IMR-90 (cell line): ENCODE results near the gene SRRM2. TPM values are rescaled to one million over a fixed set of nuclear protein-coding genes. Genes with fewer than 3 reads are reported as not detected.

ENCODE experiments used
- ATAC-seq: fragments of 200-7000 bp; cut with Tn5 transposase; 2 replicates; pipeline ENCODE4 v1.9.1; 2020; ENCODE audit warnings: low read depth, mild to moderate bottlenecking, moderate library complexity
- BruUV-seq: library from RNA; stranded (reverse); fragments of 400-500 nt; replicated peaks from 2 replicates; lab custom pipeline; 2021; lab: Mats Ljungman, UMichigan
- CTCF ChIA-PET: fragments of 300-600 bp; formaldehyde crosslinking; extraction: SDS; loops from one replicate; lab custom pipeline; 2021; ENCODE audit warnings: antibody characterized with exemption; lab: Yijun Ruan, JAX
- POLR2A ChIA-PET: fragments of 300-600 bp; sonication (Branson Sonifier 250); formaldehyde crosslinking; loops from one replicate; lab custom pipeline; 2022; ENCODE audit warnings: antibody characterized with exemption; ENCODE audit not compliant: unreplicated experiment; lab: Charles Lee
- DNase-seq: peaks from one replicate; pipeline ENCODE4 v3.0.0; 2013
- H2AFZ ChIP-seq: replicated peaks from 2 replicates; pipeline ENCODE3; 2013; ENCODE audit warnings: low read length, mild to moderate bottlenecking; ENCODE audit not compliant: poor library complexity
- H2AK5ac ChIP-seq: 2 replicates; pipeline ENCODE4 v1.6.1; 2013; ENCODE audit warnings: low read depth, low read length, inconsistent platforms
- H2AK9ac ChIP-seq: replicated peaks from 2 replicates; pipeline ENCODE3; 2013; ENCODE audit warnings: mild to moderate bottlenecking, low read depth, low read length, moderate library complexity; ENCODE audit not compliant: poor library complexity
- H2BK120ac ChIP-seq: 2 replicates; pipeline ENCODE4 v1.6.1; 2013; ENCODE audit warnings: low read depth, low read length, inconsistent platforms
- H2BK15ac ChIP-seq: 3 replicates; pipeline ENCODE4 v1.6.1; 2013; ENCODE audit warnings: low read depth, low read length, inconsistent platforms
- H2BK20ac ChIP-seq: 2 replicates; pipeline ENCODE4 v1.6.1; 2013; ENCODE audit warnings: low read depth, mild to moderate bottlenecking, inconsistent platforms, low read length, moderate library complexity
- H2BK5ac ChIP-seq: 2 replicates; pipeline ENCODE4 v1.6.1; 2013; ENCODE audit warnings: mild to moderate bottlenecking, low read depth, low read length, inconsistent platforms; ENCODE audit not compliant: poor library complexity, severe bottlenecking
- H3K14ac ChIP-seq: replicated peaks from 2 replicates; pipeline ENCODE4 v1.6.1; 2013; ENCODE audit warnings: low read depth, low read length, inconsistent platforms
- H3K18ac ChIP-seq: 2 replicates; pipeline ENCODE4 v1.6.1; 2013; ENCODE audit warnings: low read depth, low read length, control low read depth
- H3K23ac ChIP-seq: 2 replicates; pipeline ENCODE4 v1.6.1; 2013; ENCODE audit warnings: low read depth, low read length, inconsistent platforms
- H3K27ac ChIP-seq: 2 replicates; pipeline ENCODE4 v1.5.1; 2013; ENCODE audit warnings: mild to moderate bottlenecking, control low read depth, low read length; ENCODE audit not compliant: insufficient read depth
- H3K27me3 ChIP-seq: 2 replicates; pipeline ENCODE4 v1.6.1; 2013; ENCODE audit warnings: low read length; ENCODE audit not compliant: control insufficient read depth, insufficient read depth
- H3K36me3 ChIP-seq: 2 replicates; pipeline ENCODE4 v1.6.1; 2013; ENCODE audit warnings: low read length, mixed read lengths; ENCODE audit not compliant: control insufficient read depth, insufficient read depth
- H3K4ac ChIP-seq: 2 replicates; pipeline ENCODE4 v1.6.1; 2013; ENCODE audit warnings: low read depth, low read length, inconsistent platforms
- H3K4me1 ChIP-seq: 2 replicates; pipeline ENCODE4 v1.6.1; 2013; ENCODE audit warnings: low read length, mixed read lengths; ENCODE audit not compliant: control insufficient read depth, insufficient read depth
- H3K4me2 ChIP-seq: 2 replicates; pipeline ENCODE4 v1.6.1; 2013; ENCODE audit warnings: low read depth, mild to moderate bottlenecking, control low read depth, low read length, moderate library complexity
- H3K4me3 ChIP-seq: 2 replicates; pipeline ENCODE4 v1.5.1; 2013; ENCODE audit warnings: low read depth, mild to moderate bottlenecking, control low read depth, low read length, moderate library complexity; ENCODE audit not compliant: insufficient read depth
- H3K56ac ChIP-seq: 2 replicates; pipeline ENCODE4 v1.6.1; 2013; ENCODE audit warnings: low read length, inconsistent platforms; ENCODE audit not compliant: insufficient read depth; ENCODE audit errors: extremely low read depth
- H3K79me1 ChIP-seq, 2 experiments: 2 replicates each; pipeline ENCODE4 v1.6.1; 2013; ENCODE audit warnings: low read length in 2 of 2, inconsistent platforms in 1 of 2, low read depth in 1 of 2
- H3K9ac ChIP-seq: 2 replicates; pipeline ENCODE4 v1.6.1; 2013; ENCODE audit warnings: low read depth, low read length, control low read depth
- H3K9me1 ChIP-seq: 2 replicates; pipeline ENCODE4 v1.6.1; 2013; ENCODE audit warnings: low read length, inconsistent platforms; ENCODE audit not compliant: insufficient read depth
- H3K9me3 ChIP-seq: 2 replicates; pipeline ENCODE4 v1.6.1; 2013; ENCODE audit warnings: low read length; ENCODE audit not compliant: control insufficient read depth, insufficient read depth
- H4K20me1 ChIP-seq: 2 replicates; pipeline ENCODE4 v1.6.1; 2013; ENCODE audit warnings: low read length, inconsistent platforms; ENCODE audit not compliant: insufficient read depth
- H4K5ac ChIP-seq: 2 replicates; pipeline ENCODE4 v1.6.1; 2013; ENCODE audit warnings: mild to moderate bottlenecking, low read depth, low read length, control low read depth
- H4K8ac ChIP-seq, 2 experiments: 2 replicates each; pipeline ENCODE4 v1.6.1; 2013; ENCODE audit warnings: low read depth in 2 of 2, low read length in 2 of 2, control low read depth in 1 of 2, inconsistent platforms in 1 of 2
- H4K91ac ChIP-seq: 2 replicates; pipeline ENCODE4 v1.6.1; 2013; ENCODE audit warnings: low read depth, low read length, inconsistent platforms; ENCODE audit not compliant: insufficient read depth
- FOS ChIP-seq: fragments of 150-350 bp; IDR thresholded peaks from 2 replicates; pipeline ENCODE4 v1.6.1; 2016; ENCODE audit warnings: low read depth, low read length
- MAFK ChIP-seq: IDR thresholded peaks from 2 replicates; pipeline ENCODE4 v1.6.1; 2012; ENCODE audit warnings: low read depth, low read length, improper control_type of control experiment
- NFE2L2 ChIP-seq: fragments of 150-350 bp; IDR thresholded peaks from 2 replicates; pipeline ENCODE4 v1.6.1; 2016; ENCODE audit warnings: low read depth, mild to moderate bottlenecking, low read length
- POLR2A ChIP-seq: IDR thresholded peaks from 2 replicates; pipeline ENCODE4 v1.6.1; 2012; ENCODE audit warnings: mild to moderate bottlenecking, low read depth, low read length
- RAD21 ChIP-seq: IDR thresholded peaks from 2 replicates; pipeline ENCODE4 v1.6.1; 2012; ENCODE audit warnings: low read length, improper control_type of control experiment
- RCOR1 ChIP-seq: IDR thresholded peaks from 2 replicates; pipeline ENCODE4 v1.6.1; 2012; ENCODE audit warnings: mild to moderate bottlenecking, low read length, improper control_type of control experiment; ENCODE audit not compliant: insufficient replicate concordance
- RFX5 ChIP-seq: IDR thresholded peaks from 2 replicates; pipeline ENCODE4 v1.8.0; 2012; ENCODE audit warnings: low read depth, mild to moderate bottlenecking, low read length, moderate library complexity
- WGBS, 2 experiments: methylation state at CpG; one replicate each; pipeline versions ENCODE4 v1.1.5 to v1.1.7; 2013; ENCODE audit warnings: missing lambda C conversion rate in 2 of 2; ENCODE audit not compliant: insufficient read length in 1 of 2; ENCODE audit errors: extremely low coverage in 2 of 2; 5-methylcytosine and 5-hydroxymethylcytosine counted together
- dilution Hi-C: fragments of 300-500 bp; cut with HindIII; formaldehyde crosslinking; loops from one replicate; pipeline ENCODE4 v1.14.3; 2018; ENCODE audit warnings: low sequenced_read_pairs; ENCODE audit not compliant: unreplicated experiment
- in situ Hi-C: fragments of 300-500 bp; cut with MboI; formaldehyde crosslinking; loops from 3 replicates; pipeline ENCODE4 v1.14.3; 2019; ENCODE audit warnings: low sequenced_read_pairs, inconsistent platforms, mixed read lengths
- intact Hi-C: fragments of 100-400 bp; cut with micrococcal nuclease; formaldehyde crosslinking; loops from 2 replicates; pipeline ENCODE4 v1.10.0; 2022
- polyA plus RNA-seq, 3 experiments: library from polyadenylated mRNA; depleted of rRNA; stranded (reverse); fragments of >200 nt; gene quantifications; 2 replicates each; pipeline ENCODE4 v1.2.3, GENCODE V29; 2012; ENCODE audit warnings: low replicate concordance in 1 of 3
- total RNA-seq: library from RNA; depleted of rRNA; stranded (reverse); fragments of >200 nt; gene quantifications from 2 replicates; pipeline ENCODE4 v1.2.3, GENCODE V29; 2012
- TF ChIP-seq, protein P1 (sequence below): fragments of 150-350 bp; IDR thresholded peaks from 2 replicates; pipeline ENCODE4 v1.6.1; 2016; ENCODE audit warnings: low read depth, mild to moderate bottlenecking, low read length, moderate library complexity, borderline replicate concordance
- TF ChIP-seq, protein P2 (sequence below): fragments of 150-350 bp; IDR thresholded peaks from 2 replicates; pipeline ENCODE4 v1.6.1; 2017; ENCODE audit warnings: mild to moderate bottlenecking, antibody characterized with exemption, low read length, low read depth

SRRM2 gene
- total and polyA plus RNA-seq, 2 of the 4 experiments (the other 2 are of a cell fraction), result 20.3 to 300 TPM

DNA sequence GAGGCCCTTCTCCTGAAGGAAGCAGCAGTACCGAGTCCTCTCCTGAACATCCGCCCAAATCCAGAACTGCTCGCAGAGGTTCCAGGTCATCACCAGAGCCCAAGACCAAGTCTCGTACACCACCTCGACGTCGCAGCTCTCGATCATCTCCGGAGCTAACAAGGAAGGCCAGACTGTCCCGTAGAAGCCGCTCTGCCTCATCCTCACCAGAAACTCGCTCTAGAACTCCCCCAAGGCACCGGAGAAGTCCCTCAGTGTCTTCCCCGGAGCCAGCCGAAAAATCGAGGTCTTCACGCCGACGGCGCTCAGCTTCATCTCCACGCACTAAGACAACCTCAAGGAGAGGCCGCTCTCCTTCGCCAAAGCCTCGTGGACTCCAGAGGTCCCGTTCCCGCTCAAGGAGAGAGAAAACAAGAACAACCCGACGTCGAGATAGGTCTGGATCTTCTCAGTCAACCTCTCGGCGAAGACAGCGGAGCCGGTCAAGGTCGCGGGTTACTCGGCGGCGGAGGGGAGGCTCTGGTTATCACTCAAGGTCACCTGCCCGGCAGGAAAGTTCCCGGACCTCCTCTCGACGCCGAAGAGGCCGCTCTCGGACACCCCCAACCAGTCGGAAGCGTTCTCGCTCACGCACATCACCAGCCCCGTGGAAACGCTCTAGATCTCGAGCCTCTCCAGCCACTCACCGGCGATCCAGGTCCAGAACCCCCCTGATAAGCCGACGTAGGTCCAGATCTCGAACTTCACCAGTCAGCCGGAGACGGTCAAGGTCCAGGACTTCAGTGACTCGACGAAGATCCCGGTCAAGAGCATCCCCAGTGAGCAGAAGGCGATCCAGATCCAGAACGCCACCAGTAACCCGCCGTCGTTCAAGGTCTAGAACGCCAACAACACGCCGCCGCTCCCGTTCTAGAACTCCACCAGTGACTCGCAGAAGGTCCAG, 13.3 kb downstream of the SRRM2 start:
- in situ Hi-C loops (no loop called here), dilution Hi-C loops (no loop called here), intact Hi-C loops (no loop called here)
- Histone ChIP-seq H3K18ac (no peak overlapping the region), H2BK5ac (no peak overlapping the region), H3K23ac (no peak overlapping the region), H3K9me1 (no peaks in the 10 kb centered on the region), H2BK20ac (no peak overlapping the region), H4K8ac (no peak overlapping the region), H3K4me1 (no peaks in the 10 kb centered on the region), H2AK9ac (no peak overlapping the region), H3K56ac (no peak overlapping the region), H3K79me1 (peaks cover 46 to 92% of the 10 kb centered on the region in 2 experiments), H3K14ac (no peak overlapping the region), H4K5ac (no peak overlapping the region), H2BK15ac (no peak overlapping the region), H3K27ac (no peak overlapping the region), H3K4me3 (no peak overlapping the region), H3K27me3 (no peaks in the 10 kb centered on the region), H3K4ac (no peak overlapping the region), H4K20me1 (peaks cover 85% of the 10 kb centered on the region), H3K9ac (no peak overlapping the region), H4K91ac (no peak overlapping the region), H2BK120ac (no peak overlapping the region), H3K9me3 (no peaks in the 10 kb centered on the region; the same call in 1 of the 2 replicates), H2AK5ac (no peak overlapping the region), H2AFZ (no peak overlapping the region), H3K4me2 (no peak overlapping the region), H3K36me3 (peaks cover 95% of the 10 kb centered on the region)
- ChIA-PET CTCF (no interaction called here), POLR2A (no interaction called here)
- TF ChIP-seq, protein P1, sequence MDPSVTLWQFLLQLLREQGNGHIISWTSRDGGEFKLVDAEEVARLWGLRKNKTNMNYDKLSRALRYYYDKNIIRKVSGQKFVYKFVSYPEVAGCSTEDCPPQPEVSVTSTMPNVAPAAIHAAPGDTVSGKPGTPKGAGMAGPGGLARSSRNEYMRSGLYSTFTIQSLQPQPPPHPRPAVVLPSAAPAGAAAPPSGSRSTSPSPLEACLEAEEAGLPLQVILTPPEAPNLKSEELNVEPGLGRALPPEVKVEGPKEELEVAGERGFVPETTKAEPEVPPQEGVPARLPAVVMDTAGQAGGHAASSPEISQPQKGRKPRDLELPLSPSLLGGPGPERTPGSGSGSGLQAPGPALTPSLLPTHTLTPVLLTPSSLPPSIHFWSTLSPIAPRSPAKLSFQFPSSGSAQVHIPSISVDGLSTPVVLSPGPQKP, result no peak
- TF ChIP-seq POLR2A (no peak; the same call in 1 of the 2 replicates), FOS (no peak), MAFK (no peak), RFX5 (no peak), RAD21 (no peak), NFE2L2 (no peak), RCOR1 (no peak)
- TF ChIP-seq, protein P2, sequence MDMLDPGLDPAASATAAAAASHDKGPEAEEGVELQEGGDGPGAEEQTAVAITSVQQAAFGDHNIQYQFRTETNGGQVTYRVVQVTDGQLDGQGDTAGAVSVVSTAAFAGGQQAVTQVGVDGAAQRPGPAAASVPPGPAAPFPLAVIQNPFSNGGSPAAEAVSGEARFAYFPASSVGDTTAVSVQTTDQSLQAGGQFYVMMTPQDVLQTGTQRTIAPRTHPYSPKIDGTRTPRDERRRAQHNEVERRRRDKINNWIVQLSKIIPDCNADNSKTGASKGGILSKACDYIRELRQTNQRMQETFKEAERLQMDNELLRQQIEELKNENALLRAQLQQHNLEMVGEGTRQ, result no peak
- no peak for DNase-seq
- no peak for ATAC-seq
- WGBS, 2 experiments, result 98% methylated on average over 45 of the region's 73 CpGs; no CpG with 5 or more reads in 1 of the 2 experiments
- no TSS peak for BruUV-seq
